B cell (primary cell): ENCODE measurements around the gene TM9SF2.

Experiments used
- EZH2 ChIP-seq: IDR thresholded peaks from 2 replicates; pipeline ENCODE4 v1.6.1; 2012; ENCODE audit warnings: borderline replicate concordance, low read depth, mild to moderate bottlenecking, moderate library complexity, low read length; ENCODE audit not compliant: insufficient read depth, poor library complexity, severe bottlenecking
- TF ChIP-seq, protein P1 (sequence below): fragments of 200-600 bp; IDR thresholded peaks from one replicate; pipeline ENCODE4 v1.8.0; 2022; ENCODE audit warnings: antibody characterized with exemption, mild to moderate bottlenecking

DNA sequence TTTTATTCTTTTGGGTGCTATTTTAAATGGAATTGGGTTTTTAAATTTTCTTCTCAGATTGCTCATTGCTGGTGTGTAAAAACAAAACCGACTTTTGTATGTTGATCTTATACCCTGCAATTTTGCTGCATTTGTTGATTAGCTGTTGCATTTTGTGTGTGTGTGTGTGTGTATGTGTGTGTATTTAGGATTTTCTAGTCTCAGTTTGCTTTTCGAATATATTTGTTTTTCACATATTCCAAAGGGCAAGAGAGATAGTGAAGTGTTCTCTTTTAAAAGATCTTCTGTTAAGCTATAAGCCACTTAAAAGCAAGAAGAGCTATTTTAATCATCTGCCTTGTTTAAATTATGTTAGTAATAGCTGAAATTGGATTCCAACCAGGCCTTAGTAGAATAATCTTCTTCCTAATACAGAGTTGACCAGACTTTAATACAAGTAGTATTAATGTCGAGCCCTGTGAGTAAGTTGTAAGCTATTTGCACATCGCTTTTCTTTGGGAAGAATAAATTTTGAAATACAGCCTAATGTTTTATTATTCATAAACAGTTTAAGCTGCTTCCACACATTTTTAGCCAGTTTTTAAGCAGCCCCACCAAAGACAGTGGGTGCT lies 57.4 kb downstream of the TM9SF2 start:
- TF ChIP-seq, protein P1, sequence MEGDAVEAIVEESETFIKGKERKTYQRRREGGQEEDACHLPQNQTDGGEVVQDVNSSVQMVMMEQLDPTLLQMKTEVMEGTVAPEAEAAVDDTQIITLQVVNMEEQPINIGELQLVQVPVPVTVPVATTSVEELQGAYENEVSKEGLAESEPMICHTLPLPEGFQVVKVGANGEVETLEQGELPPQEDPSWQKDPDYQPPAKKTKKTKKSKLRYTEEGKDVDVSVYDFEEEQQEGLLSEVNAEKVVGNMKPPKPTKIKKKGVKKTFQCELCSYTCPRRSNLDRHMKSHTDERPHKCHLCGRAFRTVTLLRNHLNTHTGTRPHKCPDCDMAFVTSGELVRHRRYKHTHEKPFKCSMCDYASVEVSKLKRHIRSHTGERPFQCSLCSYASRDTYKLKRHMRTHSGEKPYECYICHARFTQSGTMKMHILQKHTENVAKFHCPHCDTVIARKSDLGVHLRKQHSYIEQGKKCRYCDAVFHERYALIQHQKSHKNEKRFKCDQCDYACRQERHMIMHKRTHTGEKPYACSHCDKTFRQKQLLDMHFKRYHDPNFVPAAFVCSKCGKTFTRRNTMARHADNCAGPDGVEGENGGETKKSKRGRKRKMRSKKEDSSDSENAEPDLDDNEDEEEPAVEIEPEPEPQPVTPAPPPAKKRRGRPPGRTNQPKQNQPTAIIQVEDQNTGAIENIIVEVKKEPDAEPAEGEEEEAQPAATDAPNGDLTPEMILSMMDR = no peak
- TF ChIP-seq EZH2 = no peak
